AG04450 (cell line): ENCODE results near the gene RAVER1. TPM values are rescaled to one million over a fixed set of nuclear protein-coding genes. Genes with fewer than 3 reads are reported as not detected.

ENCODE experiments used
- CTCF ChIA-PET: fragments of 300-600, 350-600 bp; formaldehyde crosslinking; extraction: SDS; loops from one replicate; lab custom pipeline; 2022; ENCODE audit warnings: antibody characterized with exemption, inconsistent platforms; lab: Charles Lee
- POLR2A ChIA-PET: fragments of 350-600 bp; formaldehyde crosslinking; extraction: SDS; loops from one replicate; lab custom pipeline; 2021; ENCODE audit warnings: antibody characterized with exemption, inconsistent platforms; lab: Yijun Ruan, JAX
- DNase-seq: peaks from one replicate; pipeline ENCODE4 v3.0.0-alpha.2; 2011; ENCODE audit warnings: low read depth, low spot score
- H3K27ac ChIP-seq: one replicate; pipeline ENCODE4 v1.5.1; 2012; ENCODE audit warnings: low read depth, low read length, control low read depth
- H3K27me3 ChIP-seq: one replicate; pipeline ENCODE4 v1.6.0; 2012; ENCODE audit warnings: low read length; ENCODE audit not compliant: control insufficient read depth, insufficient read depth
- H3K4me3 ChIP-seq: 2 replicates; pipeline ENCODE4 v1.5.1; 2011; ENCODE audit warnings: mild to moderate bottlenecking, low read depth, low read length, control low read depth
- H3K9me3 ChIP-seq: 2 replicates; pipeline ENCODE4 v1.5.1; 2012; ENCODE audit warnings: low read length; ENCODE audit not compliant: control insufficient read depth, insufficient read depth
- CTCF ChIP-seq: IDR thresholded peaks from 2 replicates; pipeline ENCODE4 v1.5.1; 2011; ENCODE audit warnings: low read depth, low read length, control low read depth, inconsistent platforms
- polyA plus RNA-seq: library from polyadenylated mRNA; depleted of rRNA; stranded (reverse); fragments of >200 nt; gene quantifications from 2 replicates; pipeline ENCODE4 v1.2.3, GENCODE V29; 2011

The RAVER1 gene
- polyA plus RNA-seq, 1 experiment, result 2.2 TPM

- H3K9me3 ChIP-seq, result no peaks in the 10 kb centered on the region
- TF ChIP-seq CTCF, result no peak
- DNase-seq, result no peak
- no peak overlapping the region for H3K27ac ChIP-seq
- CTCF ChIA-PET, result interaction anchor here (0.7 to 1.1 kb wide), 3 partner anchors 35 to 66 kb away, joined by 3 to 5 read pairs (median 4); no protein-coding TSS in a partner anchor
- H3K4me3 ChIP-seq, result no peak overlapping the region; the same call in 1 of the 2 replicates
- no peaks in the 10 kb centered on the region for H3K27me3 ChIP-seq
- POLR2A ChIA-PET, result interaction anchor here (1.1 kb wide), 1 partner anchor 76 kb away, joined by 5 read pairs; no protein-coding TSS in a partner anchor
These were observed 2.1 kb upstream of the RAVER1 start for GRCh38 chr19:10335352-10335985.

- Histone ChIP-seq H3K9me3 (no peaks in the 10 kb centered on the region), H3K4me3 (peak overlapping the region; percentile 89), H3K27ac (no peak overlapping the region), H3K27me3 (no peaks in the 10 kb centered on the region)
- CTCF ChIA-PET, result interaction anchor here (0.7 to 1.9 kb wide), 6 partner anchors 20 to 404 kb away, joined by 3 to 6 read pairs (median 4); no protein-coding TSS in a partner anchor
- POLR2A ChIA-PET, result interaction anchor here (0.6 to 3.5 kb wide), 8 partner anchors 17 to 141 kb away, joined by 3 to 25 read pairs (median 6); partner anchors contain the start of genes ICAM4, ICAM5 and TYK2
- peak; percentile 33; the same call in 1 of the 2 replicates for TF ChIP-seq CTCF
- peak; percentile 89 for DNase-seq
These were observed 1.4 kb upstream of the RAVER1 start for GRCh38 chr19:10334588-10335351.

- ChIA-PET CTCF (interaction anchor here (0.6 to 1.9 kb wide), 8 partner anchors 19 to 403 kb away, joined by 3 to 7 read pairs (median 4); partner anchors contain the start of gene ICAM1), POLR2A (interaction anchor here (0.6 to 3.5 kb wide), 28 partner anchors 7 to 1187 kb away, joined by 3 to 25 read pairs (median 5); partner anchors contain the start of genes ICAM1, ICAM4, ICAM5 and TYK2)
- TF ChIP-seq CTCF, result no peak
- H3K27me3 ChIP-seq, result no peaks in the 10 kb centered on the region
- peak overlapping the region; percentile 89 for H3K4me3 ChIP-seq
- DNase-seq, result no peak
- H3K9me3 ChIP-seq, result no peaks in the 10 kb centered on the region
- peak overlapping the region; percentile 39 for H3K27ac ChIP-seq
These were observed 644 bp upstream of the RAVER1 start for GRCh38 chr19:10333758-10334587.

GRCh38 chr19:10332158-10332964 lies 968 bp downstream of the RAVER1 start:
- no peak for DNase-seq
- POLR2A ChIA-PET, result interaction anchor here (1.7 to 3.5 kb wide), 2 partner anchors 15 to 42 kb away, joined by 9 to 25 read pairs; partner anchors contain the start of gene ICAM5

More at GRCh38 chr19:10332158-10332964, 968 bp downstream of the RAVER1 start:
- no peaks in the 10 kb centered on the region; the same call in 1 of the 2 replicates for H3K9me3 ChIP-seq
- no peak overlapping the region for H3K27ac ChIP-seq
- 0 out of 2 replicates have a peak, but pooled peaks have one; percentile 10 for TF ChIP-seq CTCF
- no peaks in the 10 kb centered on the region for H3K27me3 ChIP-seq
- H3K4me3 ChIP-seq, result peak overlapping the region; percentile 89
- CTCF ChIA-PET, result interaction anchor here (0.9 to 1.0 kb wide), 2 partner anchors 61 to 63 kb away, joined by 3 to 7 read pairs; partner anchors contain the start of gene ICAM1
